ENCODE data around the gene HRH3. TPM values are rescaled to one million over a fixed set of nuclear protein-coding genes. Genes with fewer than 3 reads are reported as not detected.

Gene HRH3
- total RNA-seq, 1 donor from 2014 or later, result 0.52 TPM

- peak overlapping the region; percentile 95 for H3K27ac ChIP-seq (ENCODE audit: low read depth, low read length)
- H3K4me1 ChIP-seq (ENCODE audit: control insufficient read depth in 3 of 3, insufficient read depth in 3 of 3, low read length in 3 of 3), result peaks cover 14 to 24% (median 22%) of the 10 kb centered on the region in 3 donors
- H3K9ac ChIP-seq (ENCODE audit: low read depth in 1 of 3, low read length in 3 of 3), result peak overlapping the region; percentile 97 to 99 (median 98)
- H3K4me3 ChIP-seq (ENCODE audit: low read length in 3 of 3), result peak overlapping the region; percentile 94 to 95 (median 94)
- peaks cover 6 to 10% (median 7%) of the 10 kb centered on the region in 3 donors for H3K36me3 ChIP-seq (ENCODE audit: control insufficient read depth in 3 of 3, insufficient read depth in 3 of 3, low read length in 3 of 3)
- H3K27me3 ChIP-seq (ENCODE audit: control insufficient read depth in 3 of 3, insufficient read depth in 3 of 3, low read length in 3 of 3), result no peaks in the 10 kb centered on the region
- H3K9me3 ChIP-seq (ENCODE audit: control insufficient read depth in 3 of 3, low read length in 3 of 3), result no peaks in the 10 kb centered on the region
These were observed 36.5 kb downstream of the HRH3 start for GRCh38 chr20:62183426-62184142.

- Histone ChIP-seq H3K9ac (ENCODE audit: low read depth in 1 of 3, low read length in 3 of 3) (peak within 1 kb of the TSS; percentile 97 to 99 (median 98)), H3K4me3 (ENCODE audit: low read length in 3 of 3) (peak within 1 kb of the TSS; percentile 94 to 95 (median 94)), H3K9me3 (ENCODE audit: control insufficient read depth in 3 of 3, low read length in 3 of 3) (no peaks in the 10 kb centered on the region), H3K27me3 (ENCODE audit: control insufficient read depth in 3 of 3, insufficient read depth in 3 of 3, low read length in 3 of 3) (no peaks in the 10 kb centered on the region), H3K27ac (ENCODE audit: low read depth, low read length) (peak within 1 kb of the TSS; percentile 95), H3K36me3 (ENCODE audit: control insufficient read depth in 3 of 3, insufficient read depth in 3 of 3, low read length in 3 of 3) (peaks cover 6 to 10% (median 7%) of the 10 kb centered on the region in 3 donors), H3K4me1 (ENCODE audit: control insufficient read depth in 3 of 3, insufficient read depth in 3 of 3, low read length in 3 of 3) (peaks cover 14 to 24% (median 22%) of the 10 kb centered on the region in 3 donors)
These were observed 37.3 kb downstream of the HRH3 start, which contains the start of gene MTG2 for GRCh38 chr20:62182469-62183425. TSS of gene MTG2 (plus strand) at chr20:62183028. CDS start at chr20:62193421, 10,393 bp downstream.

GRCh38 chr20:62181808-62182207 lies 38.3 kb downstream of the HRH3 start:
- peak overlapping the region; percentile 94 to 95 (median 94) for H3K4me3 ChIP-seq (ENCODE audit: low read length in 3 of 3)

GRCh38 chr20:62179162-62179504 lies 40.9 kb downstream of the HRH3 start:
- H3K36me3 ChIP-seq (ENCODE audit: control insufficient read depth in 3 of 3, insufficient read depth in 3 of 3, low read length in 3 of 3), result peaks cover 20 to 29% (median 20%) of the 10 kb centered on the region in 3 donors

More at GRCh38 chr20:62181808-62182207, 38.3 kb downstream of the HRH3 start:
- peaks cover 14 to 24% (median 17%) of the 10 kb centered on the region in 3 donors for H3K4me1 ChIP-seq (ENCODE audit: control insufficient read depth in 3 of 3, insufficient read depth in 3 of 3, low read length in 3 of 3)
- peak overlapping the region in 2 of 3 donors; percentile 97 to 99 for H3K9ac ChIP-seq (ENCODE audit: low read depth in 1 of 3, low read length in 3 of 3)
- no peaks in the 10 kb centered on the region for H3K27me3 ChIP-seq (ENCODE audit: control insufficient read depth in 3 of 3, insufficient read depth in 3 of 3, low read length in 3 of 3)
- H3K9me3 ChIP-seq (ENCODE audit: control insufficient read depth in 3 of 3, low read length in 3 of 3), result no peaks in the 10 kb centered on the region
- no peak overlapping the region for H3K27ac ChIP-seq (ENCODE audit: low read depth, low read length)
- peaks cover 7 to 12% (median 11%) of the 10 kb centered on the region in 3 donors for H3K36me3 ChIP-seq (ENCODE audit: control insufficient read depth in 3 of 3, insufficient read depth in 3 of 3, low read length in 3 of 3)

GRCh38 chr20:62178316-62179161 lies 41.5 kb downstream of the HRH3 start:
- H3K9me3 ChIP-seq (ENCODE audit: control insufficient read depth in 3 of 3, low read length in 3 of 3), result no peaks in the 10 kb centered on the region
- peaks cover 20 to 29% (median 23%) of the 10 kb centered on the region in 3 donors for H3K36me3 ChIP-seq (ENCODE audit: control insufficient read depth in 3 of 3, insufficient read depth in 3 of 3, low read length in 3 of 3)

More at GRCh38 chr20:62179162-62179504, 40.9 kb downstream of the HRH3 start:
- H3K4me3 ChIP-seq (ENCODE audit: low read length in 3 of 3), result no peak overlapping the region
- H3K9ac ChIP-seq (ENCODE audit: low read depth in 1 of 3, low read length in 3 of 3), result no peak overlapping the region
- H3K27ac ChIP-seq (ENCODE audit: low read depth, low read length), result no peak overlapping the region
- no peaks in the 10 kb centered on the region for H3K9me3 ChIP-seq (ENCODE audit: control insufficient read depth in 3 of 3, low read length in 3 of 3)
- no peaks in the 10 kb centered on the region for H3K27me3 ChIP-seq (ENCODE audit: control insufficient read depth in 3 of 3, insufficient read depth in 3 of 3, low read length in 3 of 3)
- peaks cover 10 to 18% (median 13%) of the 10 kb centered on the region in 3 donors for H3K4me1 ChIP-seq (ENCODE audit: control insufficient read depth in 3 of 3, insufficient read depth in 3 of 3, low read length in 3 of 3)

GRCh38 chr20:62177307-62177706 lies 42.8 kb downstream of the HRH3 start:
- Histone ChIP-seq H3K27ac (ENCODE audit: low read depth, low read length) (no peak overlapping the region), H3K27me3 (ENCODE audit: control insufficient read depth in 3 of 3, insufficient read depth in 3 of 3, low read length in 3 of 3) (no peaks in the 10 kb centered on the region), H3K4me3 (ENCODE audit: low read length in 3 of 3) (no peak overlapping the region), H3K9me3 (ENCODE audit: control insufficient read depth in 3 of 3, low read length in 3 of 3) (no peaks in the 10 kb centered on the region), H3K4me1 (ENCODE audit: control insufficient read depth in 3 of 3, insufficient read depth in 3 of 3, low read length in 3 of 3) (peaks cover 2 to 6% (median 6%) of the 10 kb centered on the region in 3 donors), H3K9ac (ENCODE audit: low read depth in 1 of 3, low read length in 3 of 3) (no peak overlapping the region), H3K36me3 (ENCODE audit: control insufficient read depth in 3 of 3, insufficient read depth in 3 of 3, low read length in 3 of 3) (peaks cover 20 to 29% (median 21%) of the 10 kb centered on the region in 3 donors)

More at GRCh38 chr20:62178316-62179161, 41.5 kb downstream of the HRH3 start:
- Histone ChIP-seq H3K4me3 (ENCODE audit: low read length in 3 of 3) (no peak overlapping the region), H3K4me1 (ENCODE audit: control insufficient read depth in 3 of 3, insufficient read depth in 3 of 3, low read length in 3 of 3) (peaks cover 7 to 13% (median 9%) of the 10 kb centered on the region in 3 donors), H3K27me3 (ENCODE audit: control insufficient read depth in 3 of 3, insufficient read depth in 3 of 3, low read length in 3 of 3) (no peaks in the 10 kb centered on the region), H3K27ac (ENCODE audit: low read depth, low read length) (no peak overlapping the region), H3K9ac (ENCODE audit: low read depth in 1 of 3, low read length in 3 of 3) (no peak overlapping the region)

- Histone ChIP-seq H3K4me1 (ENCODE audit: control insufficient read depth in 3 of 3, insufficient read depth in 3 of 3, low read length in 3 of 3) (peaks cover 0 to 3% (median 1%) of the 10 kb centered on the region in 3 donors), H3K9me3 (ENCODE audit: control insufficient read depth in 3 of 3, low read length in 3 of 3) (no peaks in the 10 kb centered on the region), H3K9ac (ENCODE audit: low read depth in 1 of 3, low read length in 3 of 3) (no peak overlapping the region), H3K27ac (ENCODE audit: low read depth, low read length) (no peak overlapping the region), H3K4me3 (ENCODE audit: low read length in 3 of 3) (no peak overlapping the region), H3K27me3 (ENCODE audit: control insufficient read depth in 3 of 3, insufficient read depth in 3 of 3, low read length in 3 of 3) (no peaks in the 10 kb centered on the region), H3K36me3 (ENCODE audit: control insufficient read depth in 3 of 3, insufficient read depth in 3 of 3, low read length in 3 of 3) (peaks cover 20 to 29% (median 21%) of the 10 kb centered on the region in 3 donors)
These were observed 43.2 kb downstream of the HRH3 start for GRCh38 chr20:62176866-62177265.

- Histone ChIP-seq H3K27me3 (ENCODE audit: control insufficient read depth in 3 of 3, insufficient read depth in 3 of 3, low read length in 3 of 3) (no peaks in the 10 kb centered on the region), H3K9me3 (ENCODE audit: control insufficient read depth in 3 of 3, low read length in 3 of 3) (no peaks in the 10 kb centered on the region), H3K4me3 (ENCODE audit: low read length in 3 of 3) (no peak overlapping the region), H3K9ac (ENCODE audit: low read depth in 1 of 3, low read length in 3 of 3) (no peak overlapping the region), H3K4me1 (ENCODE audit: control insufficient read depth in 3 of 3, insufficient read depth in 3 of 3, low read length in 3 of 3) (no peaks in the 10 kb centered on the region), H3K27ac (ENCODE audit: low read depth, low read length) (no peak overlapping the region), H3K36me3 (ENCODE audit: control insufficient read depth in 3 of 3, insufficient read depth in 3 of 3, low read length in 3 of 3) (peaks cover 20 to 29% (median 21%) of the 10 kb centered on the region in 3 donors)
These were observed 44.4 kb downstream of the HRH3 start for GRCh38 chr20:62175711-62176110.

All from skeletal muscle tissue (tissue), 4 donors.